ENCODE results near the gene TMEM163.
"Not testable (repeated sequence)": the region's sequence is repeated elsewhere in the genome, so short reads cannot be mapped to it uniquely, and the experiment has no call there.

The TMEM163 gene

DNA sequence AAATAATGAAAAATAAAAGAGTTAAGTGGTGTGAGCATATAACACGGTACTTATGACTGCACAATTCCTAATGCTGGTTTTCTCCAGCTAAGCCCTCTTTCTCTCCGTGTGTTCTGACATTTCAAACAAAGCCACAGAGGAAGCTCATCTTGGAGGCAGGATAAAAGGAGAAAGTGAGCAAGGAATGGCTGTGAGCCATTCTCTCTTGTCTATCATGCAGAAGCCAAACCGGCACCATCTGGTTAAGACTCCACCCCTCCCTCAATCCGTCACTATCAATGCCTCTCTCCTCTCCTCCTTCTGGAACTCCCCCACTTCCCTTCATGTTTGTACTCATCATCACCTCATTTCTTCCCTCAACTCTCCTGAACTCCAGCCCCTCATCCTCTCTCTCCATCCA lies 210.4 kb downstream of the TMEM163 start:
- Histone ChIP-seq H3K27me3 (ENCODE audit: control insufficient read depth, insufficient read depth, low read length) (no peaks in the 10 kb centered on the region), H3K4me1 (ENCODE audit: control insufficient read depth, insufficient read depth, low read length) (no peaks in the 10 kb centered on the region), H3K9me3 (ENCODE audit: control insufficient read depth, insufficient read depth, low read length) (no peaks in the 10 kb centered on the region), H3K4me3 (ENCODE audit: low read length) (no peak overlapping the region), H3K36me3 (ENCODE audit: control insufficient read depth, insufficient read depth, low read length) (no peaks in the 10 kb centered on the region), H3K27ac (ENCODE audit: low read length) (no peak overlapping the region)
- WGBS (ENCODE audit: insufficient coverage, insufficient read length): no CpG with 5 or more reads among the region's 4 CpGs
- no peak for DNase-seq (ENCODE audit: low read depth, low spot score)

DNA sequence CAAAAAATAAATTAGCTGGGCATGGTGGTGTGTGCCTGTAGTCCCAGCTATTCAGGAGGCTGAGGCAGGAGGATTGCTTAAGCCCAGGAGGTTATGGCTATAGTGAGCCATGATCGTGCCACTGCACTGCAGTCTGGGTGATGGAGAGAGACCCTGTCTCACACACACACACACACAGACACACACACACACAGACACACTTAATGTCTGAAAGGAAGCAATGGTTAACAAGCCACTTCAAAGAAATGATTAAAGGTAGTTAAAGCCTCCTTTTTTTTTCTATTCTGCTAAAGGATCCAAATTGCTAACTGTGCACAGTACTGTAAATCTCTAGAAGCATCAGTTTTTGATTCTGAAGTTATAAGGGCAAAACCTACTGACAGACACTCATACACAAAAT lies 211.1 kb downstream of the TMEM163 start:
- Histone ChIP-seq H3K27me3 (ENCODE audit: control insufficient read depth, insufficient read depth, low read length) (no peaks in the 10 kb centered on the region), H3K4me3 (ENCODE audit: low read length) (no peak overlapping the region), H3K36me3 (ENCODE audit: control insufficient read depth, insufficient read depth, low read length) (no peaks in the 10 kb centered on the region), H3K4me1 (ENCODE audit: control insufficient read depth, insufficient read depth, low read length) (no peaks in the 10 kb centered on the region), H3K27ac (ENCODE audit: low read length) (no peak overlapping the region), H3K9me3 (ENCODE audit: control insufficient read depth, insufficient read depth, low read length) (no peaks in the 10 kb centered on the region)
- WGBS (ENCODE audit: insufficient coverage, insufficient read length): no CpG with 5 or more reads among the region's 1 CpG
- DNase-seq (ENCODE audit: low read depth, low spot score): no peak

DNA sequence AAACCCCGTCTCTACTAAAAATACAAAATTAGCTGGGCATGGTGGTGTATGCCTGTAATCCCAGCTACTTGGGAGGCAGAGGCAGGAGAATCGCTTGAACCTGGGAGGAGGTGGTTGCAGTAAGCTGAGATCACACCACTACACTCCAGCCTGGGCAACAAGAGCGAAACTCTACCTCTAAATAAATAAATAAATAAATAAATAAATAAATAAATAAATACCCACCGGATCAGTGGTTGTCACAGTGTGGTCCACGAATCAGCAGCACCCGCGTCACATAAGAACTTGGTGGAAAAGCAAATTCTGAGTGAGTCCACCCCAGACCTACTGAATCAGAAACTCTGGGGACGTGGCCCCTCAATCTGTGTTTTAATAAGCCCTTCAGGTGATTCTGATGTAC lies 211.6 kb downstream of the TMEM163 start:
- not testable (repeated sequence) for H3K4me1 ChIP-seq (ENCODE audit: control insufficient read depth, insufficient read depth, low read length); DNase-seq (ENCODE audit: low read depth, low spot score); H3K27me3 ChIP-seq (ENCODE audit: control insufficient read depth, insufficient read depth, low read length); H3K4me3 ChIP-seq (ENCODE audit: low read length); H3K9me3 ChIP-seq (ENCODE audit: control insufficient read depth, insufficient read depth, low read length); H3K27ac ChIP-seq (ENCODE audit: low read length); H3K36me3 ChIP-seq (ENCODE audit: control insufficient read depth, insufficient read depth, low read length)
- WGBS (ENCODE audit: insufficient coverage, insufficient read length): no CpG with 5 or more reads among the region's 8 CpGs

DNA sequence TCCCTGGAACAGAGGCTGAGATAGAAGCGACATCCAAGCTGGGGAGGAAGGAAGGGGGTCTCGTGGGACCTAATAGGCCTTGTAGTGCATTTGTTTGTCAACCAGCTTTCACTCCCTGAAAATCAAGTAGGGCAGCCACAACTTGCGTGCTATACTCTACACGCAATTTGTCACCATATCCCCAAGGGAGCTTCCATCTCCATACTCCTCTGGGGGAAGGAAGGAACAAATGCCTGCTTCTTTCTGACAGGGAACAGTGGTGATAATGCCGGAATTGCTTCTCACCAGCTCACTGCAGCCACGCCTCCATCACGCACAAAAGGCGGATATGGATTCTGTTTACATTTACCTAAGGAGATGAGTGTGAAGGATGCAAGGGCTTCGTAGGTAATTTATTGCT lies 213.4 kb downstream of the TMEM163 start:
- no CpG with 5 or more reads among the region's 9 CpGs for WGBS (ENCODE audit: insufficient coverage, insufficient read length)
- Histone ChIP-seq H3K27ac (ENCODE audit: low read length) (no peak overlapping the region), H3K9me3 (ENCODE audit: control insufficient read depth, insufficient read depth, low read length) (no peaks in the 10 kb centered on the region), H3K27me3 (ENCODE audit: control insufficient read depth, insufficient read depth, low read length) (no peaks in the 10 kb centered on the region), H3K4me3 (ENCODE audit: low read length) (no peak overlapping the region), H3K4me1 (ENCODE audit: control insufficient read depth, insufficient read depth, low read length) (no peaks in the 10 kb centered on the region), H3K36me3 (ENCODE audit: control insufficient read depth, insufficient read depth, low read length) (no peaks in the 10 kb centered on the region)
- DNase-seq (ENCODE audit: low read depth, low spot score): no peak

DNA sequence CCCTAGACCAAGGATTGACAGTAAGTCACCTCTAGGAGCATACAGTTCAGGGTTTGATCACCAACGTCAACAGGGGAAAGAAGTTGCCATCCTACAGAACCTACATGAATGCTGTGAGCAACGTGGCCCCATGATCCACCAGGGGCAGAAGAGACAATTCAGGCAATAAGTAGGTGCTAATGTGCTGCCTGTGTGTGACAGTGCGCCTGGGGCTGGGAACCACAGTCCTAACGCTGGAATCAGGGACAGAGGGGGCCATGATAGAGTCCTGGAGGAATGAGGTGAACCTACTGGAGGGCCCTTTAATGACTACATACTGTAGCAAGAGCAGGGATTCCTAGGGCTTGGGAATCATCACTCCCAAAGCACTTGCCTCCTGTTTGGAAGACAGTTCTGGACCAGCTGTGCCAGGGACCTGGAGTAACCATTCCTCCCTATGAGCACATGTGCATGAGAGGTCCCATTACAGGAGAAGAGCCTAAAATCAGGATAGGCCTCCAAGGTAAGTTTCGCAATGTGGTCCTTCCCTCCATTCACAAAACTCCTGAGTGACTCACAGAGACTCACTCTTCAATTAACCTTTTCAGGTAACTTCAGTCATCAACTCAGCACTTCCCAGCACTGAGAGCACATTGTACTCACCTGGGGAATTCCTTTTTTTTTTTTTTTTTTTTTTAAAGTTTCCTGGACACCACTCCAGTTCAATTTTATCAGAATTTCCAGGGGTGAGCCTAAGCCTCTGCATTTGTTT lies 214.0 kb downstream of the TMEM163 start:
- no CpG with 5 or more reads among the region's 5 CpGs for WGBS (ENCODE audit: insufficient coverage, insufficient read length)
- H3K27me3 ChIP-seq (ENCODE audit: control insufficient read depth, insufficient read depth, low read length): no peaks in the 10 kb centered on the region
- no peak overlapping the region for H3K27ac ChIP-seq (ENCODE audit: low read length)
- DNase-seq (ENCODE audit: low read depth, low spot score): no peak
- H3K4me1 ChIP-seq (ENCODE audit: control insufficient read depth, insufficient read depth, low read length): no peaks in the 10 kb centered on the region
- H3K36me3 ChIP-seq (ENCODE audit: control insufficient read depth, insufficient read depth, low read length): no peaks in the 10 kb centered on the region
- no peak overlapping the region for H3K4me3 ChIP-seq (ENCODE audit: low read length)
- no peaks in the 10 kb centered on the region for H3K9me3 ChIP-seq (ENCODE audit: control insufficient read depth, insufficient read depth, low read length)

DNA sequence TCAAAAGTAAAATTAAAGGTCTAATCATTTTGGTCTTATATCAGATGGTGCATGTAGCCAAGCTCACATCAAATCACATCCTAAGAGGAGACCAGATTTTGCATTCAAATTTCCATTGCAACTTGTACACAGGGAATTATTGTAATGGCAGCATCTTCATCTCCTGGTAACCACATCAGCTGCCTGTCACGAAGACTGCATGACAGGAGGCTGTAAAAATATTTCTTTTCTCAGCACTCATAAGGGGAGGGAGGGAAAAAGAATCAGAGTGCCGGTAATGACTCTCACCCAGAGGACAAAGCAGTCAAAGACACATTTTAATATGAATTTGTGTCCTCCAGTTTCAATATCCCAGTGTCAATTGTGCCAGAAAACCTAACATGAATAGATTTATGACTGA lies 216.7 kb downstream of the TMEM163 start:
- no peak for DNase-seq (ENCODE audit: low read depth, low spot score)
- H3K4me1 ChIP-seq (ENCODE audit: control insufficient read depth, insufficient read depth, low read length): no peaks in the 10 kb centered on the region
- H3K36me3 ChIP-seq (ENCODE audit: control insufficient read depth, insufficient read depth, low read length): no peaks in the 10 kb centered on the region
- H3K27ac ChIP-seq (ENCODE audit: low read length): no peak overlapping the region
- no peaks in the 10 kb centered on the region for H3K9me3 ChIP-seq (ENCODE audit: control insufficient read depth, insufficient read depth, low read length)
- H3K27me3 ChIP-seq (ENCODE audit: control insufficient read depth, insufficient read depth, low read length): no peaks in the 10 kb centered on the region
- WGBS (ENCODE audit: insufficient coverage, insufficient read length): no CpG with 5 or more reads among the region's 2 CpGs
- H3K4me3 ChIP-seq (ENCODE audit: low read length): no peak overlapping the region

DNA sequence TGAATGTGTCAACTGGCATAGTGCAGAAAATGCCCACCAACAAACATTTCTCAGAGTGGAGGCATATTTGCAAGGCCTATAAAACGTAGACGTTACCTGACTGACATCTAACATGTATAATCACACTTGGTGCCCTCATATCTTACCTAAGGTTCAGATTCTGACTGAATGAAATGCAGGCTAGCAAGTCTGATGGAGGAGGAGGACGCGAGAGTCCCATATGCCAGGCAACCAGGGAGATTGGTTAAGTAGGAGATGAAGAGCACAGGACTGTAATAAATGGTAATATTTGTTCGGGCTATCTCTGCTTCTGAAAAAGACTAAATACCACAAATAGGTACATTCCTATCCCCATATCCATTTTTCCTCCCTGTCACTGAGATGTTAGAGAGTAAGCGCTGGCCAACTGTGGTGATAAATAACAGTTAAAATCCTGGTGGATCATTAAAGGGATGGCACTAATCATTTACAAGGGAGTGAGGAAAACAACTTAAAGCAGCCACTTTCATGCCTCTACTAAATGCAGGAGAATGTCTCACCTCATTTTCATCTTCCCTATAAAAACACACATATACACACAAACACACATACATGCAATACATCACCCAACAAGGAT lies 217.2 kb downstream of the TMEM163 start:
- H3K4me1 ChIP-seq (ENCODE audit: control insufficient read depth, insufficient read depth, low read length): no peaks in the 10 kb centered on the region
- H3K36me3 ChIP-seq (ENCODE audit: control insufficient read depth, insufficient read depth, low read length): no peaks in the 10 kb centered on the region
- no peak overlapping the region for H3K27ac ChIP-seq (ENCODE audit: low read length)
- no CpG with 5 or more reads among the region's 6 CpGs for WGBS (ENCODE audit: insufficient coverage, insufficient read length)
- no peak overlapping the region for H3K4me3 ChIP-seq (ENCODE audit: low read length)
- no peak for DNase-seq (ENCODE audit: low read depth, low spot score)
- H3K27me3 ChIP-seq (ENCODE audit: control insufficient read depth, insufficient read depth, low read length): no peaks in the 10 kb centered on the region
- no peaks in the 10 kb centered on the region for H3K9me3 ChIP-seq (ENCODE audit: control insufficient read depth, insufficient read depth, low read length)

DNA sequence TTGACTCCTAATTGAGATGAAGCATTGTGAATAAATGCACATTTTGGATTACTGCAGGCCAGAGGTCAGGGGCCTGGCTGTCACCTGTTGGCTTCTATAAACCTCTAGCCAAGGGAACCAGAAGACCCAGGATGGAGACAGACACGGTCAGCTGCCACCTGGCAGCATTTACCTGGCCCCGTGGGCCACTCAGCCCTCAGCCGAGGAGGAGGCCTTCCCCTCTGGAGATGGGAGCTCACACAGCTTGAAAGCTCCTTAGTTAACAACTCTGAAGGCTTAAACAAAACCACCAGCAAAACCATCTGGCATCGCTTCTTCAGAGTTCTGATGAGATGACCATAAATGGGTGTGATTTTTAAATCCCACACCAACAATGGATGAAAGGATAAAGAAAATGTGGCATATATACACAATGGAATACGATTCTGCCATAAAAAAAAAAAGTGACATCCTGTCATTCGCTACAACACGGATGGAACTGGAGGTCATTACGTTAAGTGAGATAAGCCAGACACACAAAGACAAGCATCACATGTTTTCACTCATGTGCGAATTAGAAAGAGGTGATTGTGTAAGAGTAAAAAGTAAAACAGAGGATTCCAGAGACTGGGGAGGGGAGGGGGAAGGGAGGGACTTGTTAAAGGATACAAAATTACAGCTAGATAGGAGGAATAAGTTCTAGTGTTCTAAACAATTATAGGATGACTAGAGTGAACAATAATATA lies 218.4 kb downstream of the TMEM163 start:
- no peak for DNase-seq (ENCODE audit: low read depth, low spot score)
- Histone ChIP-seq H3K27ac (ENCODE audit: low read length) (no peak overlapping the region), H3K27me3 (ENCODE audit: control insufficient read depth, insufficient read depth, low read length) (no peaks in the 10 kb centered on the region), H3K9me3 (ENCODE audit: control insufficient read depth, insufficient read depth, low read length) (no peaks in the 10 kb centered on the region), H3K4me3 (ENCODE audit: low read length) (no peak overlapping the region), H3K4me1 (ENCODE audit: control insufficient read depth, insufficient read depth, low read length) (no peaks in the 10 kb centered on the region), H3K36me3 (ENCODE audit: control insufficient read depth, insufficient read depth, low read length) (no peaks in the 10 kb centered on the region)
- no CpG with 5 or more reads among the region's 9 CpGs for WGBS (ENCODE audit: insufficient coverage, insufficient read length)

DNA sequence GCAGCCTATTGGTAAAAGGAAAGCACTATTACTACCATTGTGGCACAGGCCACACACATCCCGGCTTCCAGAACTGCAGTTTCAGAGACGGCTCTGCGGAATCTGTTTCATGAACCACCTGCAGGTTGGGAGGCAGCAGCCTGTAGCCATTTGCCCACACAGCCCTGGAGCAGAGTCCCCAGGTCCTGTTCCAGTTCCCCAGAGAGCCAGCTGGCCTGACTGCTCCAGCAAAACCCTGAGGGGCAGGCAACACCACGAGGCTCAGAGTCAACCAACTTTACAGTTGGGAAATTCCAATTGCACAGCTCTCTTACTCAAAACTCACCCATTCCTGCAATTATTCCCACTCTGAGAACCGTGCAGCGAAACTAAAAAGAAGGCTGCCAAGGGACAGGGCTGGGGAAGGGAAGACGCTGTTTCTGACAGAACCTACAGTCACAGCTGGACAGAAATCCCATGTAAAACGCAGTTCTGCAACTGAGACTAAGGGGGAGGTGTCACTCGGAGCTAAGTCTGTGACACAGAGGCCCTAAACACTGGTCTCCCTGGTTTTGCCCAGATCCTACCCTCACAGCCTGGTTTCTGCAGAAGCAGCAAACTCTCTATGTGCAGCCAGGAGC lies 219.4 kb downstream of the TMEM163 start:
- H3K36me3 ChIP-seq (ENCODE audit: control insufficient read depth, insufficient read depth, low read length): no peaks in the 10 kb centered on the region
- H3K27me3 ChIP-seq (ENCODE audit: control insufficient read depth, insufficient read depth, low read length): no peaks in the 10 kb centered on the region
- no peaks in the 10 kb centered on the region for H3K4me1 ChIP-seq (ENCODE audit: control insufficient read depth, insufficient read depth, low read length)
- H3K9me3 ChIP-seq (ENCODE audit: control insufficient read depth, insufficient read depth, low read length): no peaks in the 10 kb centered on the region
- no CpG with 5 or more reads among the region's 9 CpGs for WGBS (ENCODE audit: insufficient coverage, insufficient read length)
- no peak for DNase-seq (ENCODE audit: low read depth, low spot score)
- H3K4me3 ChIP-seq (ENCODE audit: low read length): no peak overlapping the region
- no peak overlapping the region for H3K27ac ChIP-seq (ENCODE audit: low read length)

DNA sequence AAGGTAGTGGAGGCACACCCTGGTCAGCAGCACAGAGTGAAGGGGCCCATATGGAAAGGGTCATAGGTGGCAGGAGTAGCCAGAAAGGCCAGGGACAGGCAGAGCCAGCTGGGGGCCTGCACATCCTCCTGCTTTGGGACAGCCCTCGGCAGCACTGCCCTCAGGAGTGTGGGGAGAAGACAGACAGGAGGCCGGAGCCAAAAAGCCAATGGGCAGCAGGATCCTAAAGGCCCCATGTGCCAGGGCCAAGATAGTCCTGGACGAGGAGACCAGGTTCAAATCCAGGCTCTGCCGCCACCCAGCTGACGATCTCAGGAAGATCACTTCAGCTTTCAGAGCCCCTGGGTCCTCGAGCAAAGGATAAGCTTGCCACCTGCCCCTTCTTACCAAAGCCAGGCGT lies 220.1 kb downstream of the TMEM163 start:
- no CpG with 5 or more reads among the region's 7 CpGs for WGBS (ENCODE audit: insufficient coverage, insufficient read length)
- H3K27me3 ChIP-seq (ENCODE audit: control insufficient read depth, insufficient read depth, low read length): no peaks in the 10 kb centered on the region

More for the DNA sequence above, 220.1 kb downstream of the TMEM163 start:
- no peaks in the 10 kb centered on the region for H3K4me1 ChIP-seq (ENCODE audit: control insufficient read depth, insufficient read depth, low read length)
- H3K4me3 ChIP-seq (ENCODE audit: low read length): no peak overlapping the region
- H3K36me3 ChIP-seq (ENCODE audit: control insufficient read depth, insufficient read depth, low read length): no peaks in the 10 kb centered on the region
- no peak for DNase-seq (ENCODE audit: low read depth, low spot score)
- H3K27ac ChIP-seq (ENCODE audit: low read length): no peak overlapping the region
- H3K9me3 ChIP-seq (ENCODE audit: control insufficient read depth, insufficient read depth, low read length): no peaks in the 10 kb centered on the region

Measured in iPS DF 6.9 (cell line).